Measurements from ENCODE around the gene KCNQ1. TPM values are rescaled to one million over a fixed set of nuclear protein-coding genes. Genes with fewer than 3 reads are reported as not detected.

Gene KCNQ1
- total RNA-seq, 2 donors from 2014 or later: 38.9 to 46.1 TPM

DNA sequence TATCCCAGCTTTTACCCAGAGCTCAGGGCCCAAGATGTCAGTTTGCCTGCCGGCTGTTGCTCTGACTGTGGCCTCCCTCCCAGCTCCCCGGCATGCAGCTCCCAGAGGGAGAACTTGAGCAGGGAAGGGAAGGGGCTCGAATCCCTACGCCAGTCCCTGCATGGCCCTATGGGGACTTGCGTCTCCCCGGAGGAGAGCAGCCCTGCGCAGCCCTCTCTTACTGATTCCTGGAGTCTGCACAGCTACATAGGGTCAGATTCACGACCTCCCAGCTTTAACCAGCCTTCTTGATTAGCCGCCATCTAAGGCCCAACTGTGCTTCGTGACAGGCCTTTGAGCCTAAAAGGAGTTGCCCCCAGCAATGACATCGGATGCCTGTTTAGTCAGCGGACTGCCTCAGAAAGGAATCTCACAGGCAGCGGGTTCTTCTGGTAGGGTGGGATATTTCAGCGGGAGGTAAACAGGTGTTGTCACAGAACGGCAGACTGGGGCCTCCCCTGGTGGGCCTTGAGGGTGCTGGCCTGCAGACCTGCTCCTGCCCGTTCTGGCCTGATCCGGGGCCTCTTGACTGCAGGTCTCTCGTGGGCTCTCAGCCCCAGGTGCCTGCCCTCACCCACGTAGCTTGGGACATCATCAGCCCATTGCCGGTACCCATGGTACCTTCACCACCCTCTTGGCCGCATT is 298.8 kb downstream of the KCNQ1 start:
- Histone ChIP-seq H3K4me3 (no peak overlapping the region), H3K9me3 (no peaks in the 10 kb centered on the region), H3K27me3 (no peaks in the 10 kb centered on the region), H3K27ac (no peak overlapping the region), H3K4me1 (peaks cover 12% of the 10 kb centered on the region), H3K36me3 (replicated peaks in 1 of 2; ENCODE audit: insufficient read depth in 1 of 2, low read depth in 2 of 2) (no peaks in the 10 kb centered on the region)
- ATAC-seq (no peak), DNase-seq (peak in 2 of 4 donors; percentile 3 to 4)
- intact Hi-C loops (cut with DNase I): no loop called here
- WGBS, 2 donors: 93 to 95% methylated on average over 14 to 21 of the region's 21 CpGs
- TF ChIP-seq, protein P1, sequence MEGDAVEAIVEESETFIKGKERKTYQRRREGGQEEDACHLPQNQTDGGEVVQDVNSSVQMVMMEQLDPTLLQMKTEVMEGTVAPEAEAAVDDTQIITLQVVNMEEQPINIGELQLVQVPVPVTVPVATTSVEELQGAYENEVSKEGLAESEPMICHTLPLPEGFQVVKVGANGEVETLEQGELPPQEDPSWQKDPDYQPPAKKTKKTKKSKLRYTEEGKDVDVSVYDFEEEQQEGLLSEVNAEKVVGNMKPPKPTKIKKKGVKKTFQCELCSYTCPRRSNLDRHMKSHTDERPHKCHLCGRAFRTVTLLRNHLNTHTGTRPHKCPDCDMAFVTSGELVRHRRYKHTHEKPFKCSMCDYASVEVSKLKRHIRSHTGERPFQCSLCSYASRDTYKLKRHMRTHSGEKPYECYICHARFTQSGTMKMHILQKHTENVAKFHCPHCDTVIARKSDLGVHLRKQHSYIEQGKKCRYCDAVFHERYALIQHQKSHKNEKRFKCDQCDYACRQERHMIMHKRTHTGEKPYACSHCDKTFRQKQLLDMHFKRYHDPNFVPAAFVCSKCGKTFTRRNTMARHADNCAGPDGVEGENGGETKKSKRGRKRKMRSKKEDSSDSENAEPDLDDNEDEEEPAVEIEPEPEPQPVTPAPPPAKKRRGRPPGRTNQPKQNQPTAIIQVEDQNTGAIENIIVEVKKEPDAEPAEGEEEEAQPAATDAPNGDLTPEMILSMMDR (IDR thresholded peaks at IDR 0.05): no peak
- TF ChIP-seq POLR2A (IDR thresholded peaks at IDR 0.05): no peak

DNA sequence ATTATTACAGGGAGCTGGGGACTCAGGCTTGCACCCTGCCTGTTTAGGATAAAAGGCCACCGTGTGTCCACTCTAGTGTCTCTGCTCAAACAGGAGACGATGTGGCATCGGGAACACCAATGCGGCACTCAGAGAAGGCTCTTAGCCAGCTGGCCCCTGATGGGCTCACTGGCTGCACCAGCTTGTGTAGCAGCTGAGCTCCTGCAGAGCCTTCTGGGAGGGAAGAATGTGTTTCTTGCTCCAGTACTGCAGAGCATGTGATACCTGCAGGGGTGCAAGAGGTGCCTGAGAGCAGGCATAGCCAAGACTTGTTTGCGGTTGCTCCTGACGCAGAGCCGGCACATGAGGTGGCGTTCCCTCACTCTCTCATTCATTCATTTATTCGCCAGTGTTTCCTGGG is 299.4 kb downstream of the KCNQ1 start:
- no peak for ATAC-seq
- DNase-seq: peak in 2 of 4 donors; percentile 2 to 3
- H3K4me3 ChIP-seq: no peak overlapping the region
- no peaks in the 10 kb centered on the region for H3K9me3 ChIP-seq
- peaks cover 8% of the 10 kb centered on the region for H3K4me1 ChIP-seq
- H3K36me3 ChIP-seq (replicated peaks in 1 of 2; ENCODE audit: insufficient read depth in 1 of 2, low read depth in 2 of 2): no peaks in the 10 kb centered on the region
- no peak overlapping the region for H3K27ac ChIP-seq
- no peaks in the 10 kb centered on the region for H3K27me3 ChIP-seq
- WGBS, 2 donors: 94 to 96% methylated on average over 9 of the region's 9 CpGs
- intact Hi-C loops (cut with DNase I): no loop called here
- TF ChIP-seq, protein P1 (IDR thresholded peaks at IDR 0.05): no peak
- no peak for TF ChIP-seq POLR2A (IDR thresholded peaks at IDR 0.05)

- ATAC-seq (no peak), DNase-seq (peak in 1 of 4 donors; percentile 2)
- Histone ChIP-seq H3K27ac (no peak overlapping the region), H3K4me3 (no peak overlapping the region), H3K27me3 (no peaks in the 10 kb centered on the region), H3K9me3 (no peaks in the 10 kb centered on the region), H3K36me3 (replicated peaks in 1 of 2; ENCODE audit: insufficient read depth in 1 of 2, low read depth in 2 of 2) (no peaks in the 10 kb centered on the region), H3K4me1 (no peaks in the 10 kb centered on the region)
- WGBS, 2 donors: 91 to 93% methylated on average over 14 of the region's 14 CpGs
- no peak for TF ChIP-seq POLR2A (IDR thresholded peaks at IDR 0.05)
- TF ChIP-seq, protein P1 (IDR thresholded peaks at IDR 0.05): no peak
- intact Hi-C loops (cut with DNase I): no loop called here
Observed at GRCh38 chr11:2745511-2745910, 300.7 kb downstream of the KCNQ1 start.

- H3K4me1 ChIP-seq: no peaks in the 10 kb centered on the region
- TF ChIP-seq POLR2A (IDR thresholded peaks at IDR 0.05): no peak
- TF ChIP-seq, protein P1 (IDR thresholded peaks at IDR 0.05): no peak
- DNase-seq: peak in 2 of 4 donors; percentile 5 to 11
- intact Hi-C loops (cut with DNase I): no loop called here
- no peaks in the 10 kb centered on the region for H3K9me3 ChIP-seq
- no peaks in the 10 kb centered on the region for H3K36me3 ChIP-seq (replicated peaks in 1 of 2; ENCODE audit: insufficient read depth in 1 of 2, low read depth in 2 of 2)
- no peak overlapping the region for H3K27ac ChIP-seq
- H3K27me3 ChIP-seq: no peaks in the 10 kb centered on the region
- ATAC-seq: no peak
- 80 to 93% methylated on average over 18 to 24 of the region's 24 CpGs for WGBS, 2 donors
- no peak overlapping the region for H3K4me3 ChIP-seq
Observed at GRCh38 chr11:2746401-2747247, 301.8 kb downstream of the KCNQ1 start.

All from body of pancreas (tissue), 4 donors.